OCI-LY7 (cell line): ENCODE data around the gene HELB.

ENCODE experiments used
- CTCF ChIP-seq: fragments of 200-600 bp; sonication (generic); conservative IDR thresholded peaks from 2 replicates; pipeline ENCODE4 v1.5.1; 2014; ENCODE audit warnings: mild to moderate bottlenecking, antibody characterized with exemption, low read length, moderate library complexity, mixed read lengths
- EZH2phosphoT487 ChIP-seq: fragments of 200-600 bp; sonication (generic); IDR thresholded peaks from 2 replicates; pipeline ENCODE4 v1.6.1; 2018; ENCODE audit warnings: low read depth, borderline replicate concordance, mild to moderate bottlenecking, mixed run types, antibody characterized with exemption, low read length, moderate library complexity, mixed read lengths

- no peak for TF ChIP-seq CTCF
- no peak for TF ChIP-seq EZH2phosphoT487
Measured at GRCh38 chr12:66262737-66263136, 39.6 kb upstream of the HELB start.
